Smooth muscle cell (in vitro differentiated cells): ENCODE measurements around the gene C1orf21. TPM values are rescaled to one million over a fixed set of nuclear protein-coding genes. Genes with fewer than 3 reads are reported as not detected.

Source experiments
- DNase-seq: peaks from one replicate; lab custom pipeline; 2025; ENCODE audit not compliant: unreplicated experiment; lab: John Stamatoyannopoulos, UW
- H2AFZ ChIP-seq: fragments of 200-600 bp; sonication (generic); 2 replicates; pipeline ENCODE4 v1.6.0; 2016; ENCODE audit warnings: antibody characterized with exemption, low read depth, mild to moderate bottlenecking
- H3F3A ChIP-seq: fragments of 200-600 bp; sonication (generic); 2 replicates; pipeline ENCODE4 v1.6.0; 2017; ENCODE audit warnings: antibody characterized with exemption, low read depth
- H3K27ac ChIP-seq: fragments of 200-600 bp; sonication (generic); 2 replicates; pipeline ENCODE4 v1.5.1; 2016; ENCODE audit warnings: low read depth, mild to moderate bottlenecking
- H3K27me3 ChIP-seq: fragments of 200-600 bp; sonication (generic); 2 replicates; pipeline ENCODE4 v1.6.1; 2016; ENCODE audit warnings: low read depth, mild to moderate bottlenecking
- H3K36me3 ChIP-seq: fragments of 200-600 bp; sonication (generic); 2 replicates; pipeline ENCODE4 v1.5.1; 2016; ENCODE audit warnings: low read depth
- H3K4me1 ChIP-seq: fragments of 200-600 bp; sonication (generic); 2 replicates; pipeline ENCODE4 v1.5.1; 2016; ENCODE audit warnings: low read depth
- H3K4me2 ChIP-seq: fragments of 200-600 bp; sonication (generic); 2 replicates; pipeline ENCODE4 v1.6.0; 2016; ENCODE audit warnings: mild to moderate bottlenecking
- H3K4me3 ChIP-seq: fragments of 200-600 bp; sonication (generic); 2 replicates; pipeline ENCODE4 v1.5.1; 2016; ENCODE audit warnings: mild to moderate bottlenecking
- H3K79me2 ChIP-seq: fragments of 200-600 bp; sonication (generic); 2 replicates; pipeline ENCODE4 v1.6.0; 2016; ENCODE audit warnings: low read depth, mild to moderate bottlenecking
- H3K9ac ChIP-seq: fragments of 200-600 bp; sonication (generic); 2 replicates; pipeline ENCODE4 v1.6.0; 2016; ENCODE audit warnings: low read depth
- H3K9me3 ChIP-seq: fragments of 200-600 bp; sonication (generic); replicated peaks from 2 replicates; pipeline ENCODE4 v1.5.1; 2016; ENCODE audit warnings: low read depth
- H4K20me1 ChIP-seq: fragments of 200-600 bp; sonication (generic); 2 replicates; pipeline ENCODE4 v1.6.0; 2016; ENCODE audit warnings: low read depth
- WGBS: methylation state at CpG from one replicate; pipeline ENCODE4 v1.1.7; 2016; ENCODE audit warnings: low lambda C conversion rate; 5-methylcytosine and 5-hydroxymethylcytosine counted together
- polyA plus RNA-seq: library from polyadenylated mRNA; unstranded; fragments of >200 nt; fragmentation: Nextera tagmentation; extraction: Ambion mirVana; gene quantifications from 2 replicates; pipeline ENCODE4 v1.2.1, GENCODE V29; 2016
- total RNA-seq: library from RNA; depleted of rRNA; stranded (reverse); fragments of >200 nt; gene quantifications from 2 replicates; pipeline ENCODE4 v1.2.3, GENCODE V29; 2014
- TF ChIP-seq, protein P1 (sequence below): fragments of 200-600 bp; sonication (generic); IDR thresholded peaks from 2 replicates; pipeline ENCODE4 v1.5.1; 2017; ENCODE audit warnings: borderline replicate concordance, mild to moderate bottlenecking, antibody characterized with exemption; ENCODE audit not compliant: insufficient read depth, poor library complexity, severe bottlenecking

C1orf21 gene
- total and polyA plus RNA-seq, 2 experiments from 2014 or later = 24.2 to 39.4 TPM

DNA sequence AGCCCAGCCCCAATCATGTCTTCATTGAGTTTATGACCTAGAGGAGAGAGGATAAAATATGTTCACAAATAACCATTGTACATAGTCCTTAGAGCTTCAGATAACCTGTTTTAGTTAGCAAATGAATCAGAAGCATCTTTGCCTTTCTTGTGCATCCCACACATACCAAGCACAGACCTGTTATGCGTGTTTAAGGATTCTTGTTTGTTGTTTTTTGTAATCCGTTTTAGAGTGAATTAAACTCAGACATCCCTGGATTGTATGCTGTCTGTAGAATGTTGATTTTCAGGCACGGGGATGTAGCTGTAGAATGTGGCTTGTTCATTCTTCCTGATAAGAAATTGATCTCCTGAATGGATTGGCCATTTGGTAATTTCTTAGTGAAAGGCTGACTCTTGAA is 232.0 kb downstream of the C1orf21 start:
- Histone ChIP-seq H3K4me2 (no peak overlapping the region), H2AFZ (no peak overlapping the region), H3K4me3 (no peak overlapping the region), H3K27me3 (no peaks in the 10 kb centered on the region), H3K79me2 (no peaks in the 10 kb centered on the region), H3K9ac (no peak overlapping the region), H3F3A (peaks cover 3% of the 10 kb centered on the region), H3K36me3 (no peaks in the 10 kb centered on the region), H4K20me1 (no peaks in the 10 kb centered on the region), H3K9me3 (no peaks in the 10 kb centered on the region), H3K4me1 (peaks cover 9% of the 10 kb centered on the region), H3K27ac (no peak overlapping the region)
- no peak for DNase-seq
- 76% methylated on average over 3 of the region's 3 CpGs for WGBS
- TF ChIP-seq, protein P1, sequence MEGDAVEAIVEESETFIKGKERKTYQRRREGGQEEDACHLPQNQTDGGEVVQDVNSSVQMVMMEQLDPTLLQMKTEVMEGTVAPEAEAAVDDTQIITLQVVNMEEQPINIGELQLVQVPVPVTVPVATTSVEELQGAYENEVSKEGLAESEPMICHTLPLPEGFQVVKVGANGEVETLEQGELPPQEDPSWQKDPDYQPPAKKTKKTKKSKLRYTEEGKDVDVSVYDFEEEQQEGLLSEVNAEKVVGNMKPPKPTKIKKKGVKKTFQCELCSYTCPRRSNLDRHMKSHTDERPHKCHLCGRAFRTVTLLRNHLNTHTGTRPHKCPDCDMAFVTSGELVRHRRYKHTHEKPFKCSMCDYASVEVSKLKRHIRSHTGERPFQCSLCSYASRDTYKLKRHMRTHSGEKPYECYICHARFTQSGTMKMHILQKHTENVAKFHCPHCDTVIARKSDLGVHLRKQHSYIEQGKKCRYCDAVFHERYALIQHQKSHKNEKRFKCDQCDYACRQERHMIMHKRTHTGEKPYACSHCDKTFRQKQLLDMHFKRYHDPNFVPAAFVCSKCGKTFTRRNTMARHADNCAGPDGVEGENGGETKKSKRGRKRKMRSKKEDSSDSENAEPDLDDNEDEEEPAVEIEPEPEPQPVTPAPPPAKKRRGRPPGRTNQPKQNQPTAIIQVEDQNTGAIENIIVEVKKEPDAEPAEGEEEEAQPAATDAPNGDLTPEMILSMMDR = no peak

DNA sequence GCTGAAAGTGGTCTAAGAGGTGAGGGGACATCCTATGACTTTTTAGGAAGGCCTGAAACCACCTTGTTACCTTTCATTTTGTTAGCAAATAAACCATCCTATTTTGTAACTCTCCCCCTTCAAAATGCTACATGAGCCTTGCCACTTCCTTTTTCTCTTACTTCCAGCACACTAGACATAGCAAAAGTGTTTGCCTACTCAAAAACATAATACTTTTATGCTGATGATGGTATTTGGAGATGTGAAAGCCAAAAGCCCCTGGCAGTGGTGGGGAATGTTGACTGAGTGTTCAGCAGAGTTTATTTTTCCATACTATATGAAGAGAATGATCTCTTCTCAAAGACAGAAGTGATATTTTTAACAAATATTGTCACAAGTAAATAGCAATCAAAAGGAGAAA is 233.6 kb downstream of the C1orf21 start:
- Histone ChIP-seq H3K4me2 (no peak overlapping the region), H3K36me3 (no peaks in the 10 kb centered on the region), H3K27me3 (no peaks in the 10 kb centered on the region), H3K27ac (no peak overlapping the region), H3K9me3 (no peaks in the 10 kb centered on the region), H3K9ac (no peak overlapping the region), H2AFZ (no peak overlapping the region), H3F3A (peaks cover 3% of the 10 kb centered on the region), H3K4me3 (no peak overlapping the region), H3K4me1 (peaks cover 5% of the 10 kb centered on the region), H4K20me1 (no peaks in the 10 kb centered on the region), H3K79me2 (no peaks in the 10 kb centered on the region)
- DNase-seq = no peak
- TF ChIP-seq, protein P1 = no peak

DNA sequence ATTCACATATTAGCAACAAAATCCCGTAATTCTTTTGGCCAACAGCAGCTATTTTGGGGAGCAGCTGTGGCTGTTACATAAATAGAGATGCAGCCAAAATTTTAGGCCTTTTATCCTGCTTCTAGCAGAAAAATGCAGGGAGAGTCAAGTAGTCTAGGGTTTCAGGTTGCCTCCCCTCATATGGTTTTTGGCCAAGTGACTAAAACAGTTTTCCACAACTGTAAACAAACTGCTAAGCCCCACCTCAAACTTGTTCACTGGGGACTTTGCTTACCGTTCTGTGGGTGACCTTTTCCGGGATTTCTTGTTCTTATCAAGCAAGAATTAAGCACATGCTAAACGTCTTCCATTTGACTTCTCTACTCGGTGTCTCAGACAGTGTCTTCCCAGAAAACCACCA is 234.4 kb downstream of the C1orf21 start:
- WGBS = 38% methylated on average over 5 of the region's 5 CpGs
- peaks cover 3% of the 10 kb centered on the region for H3F3A ChIP-seq
- H3K27ac ChIP-seq = no peak overlapping the region
- H3K4me3 ChIP-seq = no peak overlapping the region
- no peak overlapping the region for H2AFZ ChIP-seq
- no peaks in the 10 kb centered on the region for H3K36me3 ChIP-seq
- H3K79me2 ChIP-seq = no peaks in the 10 kb centered on the region
- H3K4me2 ChIP-seq = peak overlapping the region; percentile 72
- no peak overlapping the region for H3K9ac ChIP-seq
- H3K27me3 ChIP-seq = no peaks in the 10 kb centered on the region
- H3K4me1 ChIP-seq = peaks cover 5% of the 10 kb centered on the region
- no peaks in the 10 kb centered on the region for H4K20me1 ChIP-seq
- DNase-seq = no peak
- TF ChIP-seq, protein P1 = no peak
- H3K9me3 ChIP-seq = no peaks in the 10 kb centered on the region

DNA sequence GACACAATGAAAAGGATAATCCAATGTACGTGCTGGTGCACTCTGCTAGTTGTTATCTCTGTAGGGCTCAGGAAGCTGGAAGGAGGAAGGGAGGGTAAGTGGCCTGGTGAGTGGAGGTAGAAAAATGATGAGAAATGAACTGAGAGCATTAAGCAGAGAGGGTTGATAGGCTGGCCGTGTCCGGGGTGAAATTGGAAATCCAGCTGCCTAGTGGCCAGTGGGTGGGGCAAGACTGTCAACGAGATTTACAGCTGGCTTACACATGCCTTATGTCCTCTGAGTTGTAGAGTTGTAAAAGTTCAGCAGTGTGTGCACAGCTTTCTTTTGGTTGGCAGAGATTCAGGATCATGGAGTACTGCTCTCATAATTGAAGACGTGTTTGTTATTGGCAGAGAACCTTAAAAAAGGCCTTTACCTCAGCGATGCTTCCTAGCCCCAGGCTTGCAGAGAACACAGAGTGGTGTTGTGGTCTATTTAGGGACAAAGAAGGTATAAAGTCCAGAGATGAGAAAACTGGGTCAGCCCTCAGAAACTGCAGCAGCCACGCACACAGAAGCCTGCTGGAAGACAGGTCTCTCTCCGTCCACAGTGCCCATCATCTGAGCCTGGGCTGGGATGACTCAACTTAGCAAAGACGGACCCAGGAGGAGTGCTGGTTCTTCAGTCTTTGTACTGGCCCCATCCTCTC is 235.5 kb downstream of the C1orf21 start:
- H3K4me3 ChIP-seq = peak overlapping the region; percentile 11
- peaks cover 3% of the 10 kb centered on the region for H3F3A ChIP-seq
- peaks cover 5% of the 10 kb centered on the region for H3K4me1 ChIP-seq
- H3K36me3 ChIP-seq = no peaks in the 10 kb centered on the region
- H3K27me3 ChIP-seq = no peaks in the 10 kb centered on the region
- no peaks in the 10 kb centered on the region for H4K20me1 ChIP-seq
- WGBS = 25% methylated on average over 9 of the region's 9 CpGs
- DNase-seq = no peak
- no peaks in the 10 kb centered on the region for H3K9me3 ChIP-seq
- H3K27ac ChIP-seq = peak overlapping the region; percentile 8
- H3K9ac ChIP-seq = no peak overlapping the region
- TF ChIP-seq, protein P1 = no peak
- H3K4me2 ChIP-seq = peak overlapping the region; percentile 72
- H2AFZ ChIP-seq = no peak overlapping the region
- H3K79me2 ChIP-seq = no peaks in the 10 kb centered on the region
